Inflammatory macrophage treated with lipopolysaccharide for 4 hours (primary cell): ENCODE measurements around the gene IQCM.

ENCODE experiments used
- DNase-seq: peaks from one replicate; pipeline ENCODE4 v3.0.0-alpha.2; 2020

Gene IQCM

DNA sequence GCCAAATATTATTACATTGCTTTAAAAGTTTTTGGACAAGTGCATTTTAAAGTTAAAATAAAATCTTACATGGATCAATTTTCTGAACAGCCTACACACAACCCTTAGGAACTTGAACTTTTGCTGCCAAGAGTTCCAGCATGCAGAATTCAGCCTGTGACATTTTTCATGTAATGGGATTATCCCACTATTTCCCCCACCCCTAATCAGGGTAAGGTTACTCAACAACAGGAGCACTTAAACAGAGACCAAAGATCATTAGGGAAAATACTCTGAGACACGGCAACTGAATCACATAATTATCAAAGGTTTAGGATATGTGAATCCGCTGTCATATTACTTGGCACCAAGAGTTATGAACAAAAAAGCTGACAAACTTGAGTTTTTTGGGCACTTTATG is 47.2 kb downstream of the IQCM start:
- no peak for DNase-seq

DNA sequence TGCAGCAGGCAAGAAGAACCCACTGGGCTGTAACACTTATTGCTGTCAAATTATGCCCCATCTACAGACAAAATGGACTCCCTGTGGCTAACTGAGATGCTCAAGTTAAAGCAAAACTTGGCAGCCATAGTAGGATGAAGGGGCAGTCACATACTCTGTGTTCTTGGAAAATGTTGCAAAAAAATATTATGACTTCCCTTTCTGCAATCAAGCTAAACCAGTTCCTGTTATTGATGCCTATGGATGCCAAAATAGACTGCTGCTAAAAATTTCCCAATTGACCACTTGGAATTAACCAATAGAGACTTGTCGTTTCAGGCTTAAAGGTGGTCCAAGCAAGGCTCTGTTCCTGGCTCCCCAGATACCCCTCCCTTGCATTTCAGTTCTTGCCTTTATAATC is 49.5 kb downstream of the IQCM start:
- DNase-seq, result peak; percentile 5

DNA sequence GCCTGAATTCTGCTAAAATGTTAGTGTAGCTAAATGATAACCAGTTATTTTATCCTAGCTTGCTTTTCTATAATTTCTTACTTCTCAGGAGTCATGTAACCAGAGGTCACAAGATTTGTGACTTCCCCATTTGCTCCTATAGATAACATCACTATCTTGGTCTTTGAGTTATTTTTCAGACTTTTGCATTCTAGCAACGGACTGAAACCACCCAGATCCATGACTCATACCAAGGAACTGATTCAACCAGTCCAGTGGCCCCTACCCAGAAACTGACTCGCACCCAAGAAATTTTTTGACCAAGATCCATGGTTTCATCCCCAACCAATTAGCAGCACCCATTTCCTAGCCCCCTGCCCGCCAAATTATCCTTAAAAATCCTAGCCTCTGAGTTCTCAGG is 50.0 kb downstream of the IQCM start:
- DNase-seq, result no peak

DNA sequence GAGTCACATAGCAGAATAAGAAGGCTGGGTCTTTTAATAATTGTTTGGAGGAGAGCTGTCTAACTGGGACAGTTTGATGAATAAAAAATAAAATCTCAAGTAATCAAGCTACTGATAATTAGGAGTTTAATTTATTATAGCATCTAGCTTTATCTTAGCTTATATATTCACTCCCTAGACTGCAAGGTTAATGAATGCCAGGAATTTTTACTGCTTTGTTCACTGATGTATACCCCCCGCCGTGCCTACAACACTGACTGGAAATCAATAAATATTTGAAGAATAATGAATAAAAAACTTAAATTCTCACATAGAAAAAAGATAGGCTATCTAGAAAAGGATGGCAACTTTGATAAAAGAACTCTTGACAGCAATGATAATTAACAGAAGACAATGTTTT is 59.7 kb downstream of the IQCM start:
- no peak for DNase-seq

DNA sequence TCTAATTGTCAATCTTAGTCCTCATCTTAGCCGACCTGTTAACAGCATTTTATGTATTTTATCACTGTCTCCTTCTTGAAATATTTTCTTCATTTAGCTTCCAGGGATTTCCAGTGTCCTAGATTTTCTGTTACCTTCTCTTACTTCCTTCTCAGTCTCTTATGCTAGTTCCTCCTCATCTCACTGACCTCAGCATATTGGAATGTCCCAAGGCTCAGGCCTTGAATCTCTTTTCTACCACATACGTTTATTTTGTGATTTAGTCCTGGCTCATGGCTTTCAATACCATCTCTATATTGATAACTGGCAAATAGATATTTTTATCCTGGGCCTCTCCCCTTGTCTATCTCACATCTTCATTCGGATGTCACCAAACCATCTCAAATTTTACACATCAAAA is 61.1 kb downstream of the IQCM start:
- DNase-seq, result no peak

DNA sequence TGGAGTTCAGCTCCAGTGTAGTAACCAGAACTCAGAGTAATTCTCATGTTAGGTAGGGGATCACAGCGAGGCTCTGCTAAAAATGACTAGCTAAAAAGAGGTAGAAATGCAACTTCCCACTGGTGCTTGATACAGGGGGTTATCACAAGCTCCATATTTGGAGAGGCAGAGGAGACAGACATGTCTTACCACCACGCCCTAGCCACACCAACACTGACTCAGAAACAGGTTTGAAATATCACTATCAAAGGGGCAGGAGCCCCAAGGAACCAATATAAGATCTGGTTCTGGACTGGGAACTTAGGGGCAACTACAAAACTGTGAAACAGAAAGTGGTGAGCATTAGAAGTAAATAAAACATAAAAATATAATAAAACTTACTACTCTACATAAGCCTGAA is 62.9 kb downstream of the IQCM start:
- no peak for DNase-seq

DNA sequence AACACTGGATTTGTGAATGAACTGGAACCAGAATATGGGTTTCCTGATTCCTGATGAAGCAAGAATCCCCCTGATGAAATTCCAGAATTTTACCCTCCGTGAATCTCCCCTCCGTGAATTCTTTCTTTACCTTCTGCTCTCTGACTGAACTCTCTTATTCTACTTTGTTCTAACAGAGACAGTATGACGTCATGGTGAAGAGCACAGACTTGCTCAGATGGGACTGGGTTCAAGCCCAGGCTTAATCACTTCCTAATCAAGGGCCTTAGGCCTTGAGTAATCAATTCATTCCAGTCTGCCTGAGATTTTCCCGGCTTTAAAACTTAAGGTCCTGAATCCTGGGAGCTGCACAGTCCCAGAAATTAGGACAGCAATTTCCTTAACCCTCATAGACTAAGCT is 64.5 kb downstream of the IQCM start:
- DNase-seq, result no peak

DNA sequence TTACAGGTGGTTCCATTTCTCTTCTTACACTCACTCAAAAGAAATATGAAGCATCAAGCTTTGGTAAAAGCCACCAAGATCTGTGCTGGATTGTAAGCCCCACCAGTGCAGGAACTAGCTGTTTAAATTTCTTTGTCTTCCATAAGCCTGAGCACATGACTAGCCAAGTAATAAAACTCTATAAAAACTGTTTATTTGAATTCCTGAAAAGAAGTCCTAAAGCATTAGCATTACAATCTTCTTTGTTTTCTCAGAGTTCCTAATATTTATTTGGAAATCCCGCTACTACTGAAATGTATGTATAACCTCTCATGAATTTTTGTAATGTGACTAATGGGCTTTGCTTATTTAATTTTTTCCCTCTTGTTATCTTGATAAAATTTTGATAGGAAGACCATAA is 65.9 kb downstream of the IQCM start:
- no peak for DNase-seq

DNA sequence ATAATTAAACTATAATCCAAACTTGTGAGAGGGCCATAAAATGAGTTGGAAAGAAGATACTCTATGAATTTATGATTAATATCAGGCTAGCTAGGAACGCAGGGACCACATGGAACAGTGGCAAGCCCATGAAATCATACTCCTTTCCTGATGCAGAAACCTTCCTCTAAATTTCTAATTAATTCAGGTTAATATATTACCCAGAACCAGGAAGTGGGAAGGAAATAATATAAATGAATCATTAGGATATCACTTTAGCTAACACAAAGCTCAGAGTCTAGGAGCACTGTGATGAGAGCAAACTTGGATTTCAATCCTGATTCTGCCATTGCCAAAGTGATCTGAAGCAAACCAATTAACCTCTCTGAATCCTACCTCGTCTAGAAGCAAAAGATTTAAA is 68.0 kb downstream of the IQCM start:
- DNase-seq, result no peak

DNA sequence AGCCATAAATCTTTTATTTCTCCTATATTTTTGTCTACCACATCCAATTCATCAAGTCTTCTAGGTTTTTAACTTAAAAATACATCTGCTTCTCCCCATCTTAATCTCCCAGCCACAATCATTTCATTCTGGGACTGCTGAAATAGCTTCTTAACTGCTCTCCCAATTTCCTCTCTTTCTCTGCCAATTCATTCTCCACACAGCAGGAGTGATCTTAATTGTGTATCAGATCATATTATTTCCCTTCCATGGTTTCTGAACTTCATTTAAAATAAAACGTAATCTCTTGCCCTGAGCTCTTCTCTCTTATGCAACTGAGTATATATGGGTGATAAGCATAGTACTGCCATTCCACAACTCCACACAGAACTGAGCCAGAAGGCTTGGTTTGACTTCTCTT is 69.4 kb downstream of the IQCM start:
- no peak for DNase-seq

DNA sequence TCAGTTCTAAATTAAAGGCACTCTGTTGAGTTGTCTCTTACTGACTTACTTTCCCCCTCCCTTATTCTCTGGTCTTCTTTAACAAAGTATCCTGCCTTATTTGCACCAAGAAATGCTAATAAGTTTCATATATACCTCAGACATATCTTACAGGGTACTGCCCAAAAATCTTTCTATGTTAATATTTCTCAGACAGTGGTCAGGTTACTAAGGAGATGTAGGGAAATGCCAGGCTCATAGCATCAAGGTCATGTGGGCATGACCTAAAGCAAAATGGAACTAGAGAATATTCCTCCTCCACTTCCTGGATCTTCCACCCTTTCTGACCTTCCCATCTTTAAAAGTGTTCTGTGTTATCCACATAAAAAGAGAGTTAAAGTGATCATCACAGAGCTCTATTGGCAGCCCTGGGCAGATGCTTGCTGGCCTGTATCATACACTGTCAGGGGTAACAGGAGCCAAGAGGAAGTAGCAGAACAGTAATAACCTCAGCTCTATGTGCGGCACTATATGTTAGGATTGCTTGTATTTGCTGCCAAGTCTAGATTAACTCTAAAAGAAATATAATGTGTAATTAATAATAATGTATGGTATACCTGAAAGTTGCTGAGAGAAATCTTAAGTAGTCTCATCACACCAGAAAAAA is 74.3 kb downstream of the IQCM start:
- DNase-seq, result no peak

DNA sequence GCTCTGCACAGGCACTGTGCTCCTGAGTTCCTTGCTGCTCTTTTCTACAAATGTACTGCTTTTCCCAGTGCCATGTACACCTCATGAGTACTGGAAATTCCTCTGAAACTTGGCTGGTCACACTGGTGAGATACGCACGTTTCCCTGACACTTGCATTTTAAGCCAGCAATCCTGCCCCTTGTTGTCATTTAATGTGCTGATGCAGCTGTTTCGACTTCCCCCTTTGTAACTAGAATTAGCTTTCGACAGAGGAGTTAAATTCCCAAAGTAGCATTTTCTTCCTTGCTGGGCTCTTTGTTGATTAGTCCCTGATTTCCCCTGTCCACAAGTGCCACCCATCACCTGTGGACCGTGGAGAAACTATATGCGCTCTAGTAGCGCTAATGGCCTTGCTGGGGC is 77.5 kb downstream of the IQCM start:
- no peak for DNase-seq

DNA sequence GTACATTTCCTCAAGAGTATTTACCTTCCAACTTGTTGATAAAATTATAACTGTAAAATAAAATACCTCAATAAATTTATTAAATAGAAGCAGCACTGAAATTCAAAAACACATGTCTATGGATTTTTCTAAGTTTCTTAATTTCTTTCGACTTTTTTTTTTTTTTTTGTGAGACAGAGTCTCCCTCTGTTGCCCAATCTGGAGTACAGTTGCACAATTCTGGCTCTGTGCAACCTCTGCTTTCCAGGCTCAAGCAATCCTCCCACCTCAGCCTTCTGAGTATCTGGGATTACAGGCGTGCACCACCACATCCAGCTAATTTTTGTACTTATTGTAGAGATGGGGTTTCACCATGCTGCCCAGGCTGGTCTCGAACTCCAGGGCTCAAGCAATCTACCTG is 79.8 kb downstream of the IQCM start:
- DNase-seq, result no peak

DNA sequence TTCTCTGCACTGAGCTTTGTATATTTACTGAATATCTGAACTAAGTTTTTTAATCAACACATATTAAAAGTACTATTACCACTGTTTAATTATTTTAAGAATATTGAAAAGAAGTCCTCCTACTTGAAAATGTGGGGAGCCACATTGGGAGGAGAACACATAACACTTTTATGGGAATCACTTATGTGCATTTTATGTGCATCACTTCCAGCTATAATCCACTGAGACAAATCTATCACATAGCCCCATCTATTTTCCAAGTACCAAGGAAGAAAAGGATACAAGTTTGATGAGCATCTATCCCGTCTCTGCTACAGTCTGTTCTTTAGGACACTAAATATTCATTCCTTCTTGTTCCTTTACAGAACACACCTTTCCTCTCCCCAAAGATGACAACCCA is 87.2 kb downstream of the IQCM start:
- DNase-seq, result no peak

DNA sequence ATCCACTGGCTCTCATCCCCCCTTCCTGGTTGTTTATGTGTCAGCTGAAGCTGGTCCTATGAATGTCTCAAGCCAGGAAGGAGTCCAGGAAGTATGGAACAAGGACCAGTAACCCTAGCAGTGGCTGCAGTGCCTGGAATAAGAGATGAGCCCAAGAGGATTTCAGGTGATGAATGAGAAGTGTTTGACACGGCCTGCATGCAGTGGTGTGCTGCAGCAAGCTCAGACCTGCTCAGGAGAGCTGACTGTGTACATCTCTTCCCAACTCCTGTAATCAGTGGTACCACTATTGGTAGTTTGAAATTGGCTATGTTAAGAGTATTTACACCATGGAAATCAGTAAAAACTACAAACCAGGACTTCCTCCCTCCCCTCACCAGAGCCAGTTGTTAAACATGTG is 88.0 kb downstream of the IQCM start:
- DNase-seq, result no peak

DNA sequence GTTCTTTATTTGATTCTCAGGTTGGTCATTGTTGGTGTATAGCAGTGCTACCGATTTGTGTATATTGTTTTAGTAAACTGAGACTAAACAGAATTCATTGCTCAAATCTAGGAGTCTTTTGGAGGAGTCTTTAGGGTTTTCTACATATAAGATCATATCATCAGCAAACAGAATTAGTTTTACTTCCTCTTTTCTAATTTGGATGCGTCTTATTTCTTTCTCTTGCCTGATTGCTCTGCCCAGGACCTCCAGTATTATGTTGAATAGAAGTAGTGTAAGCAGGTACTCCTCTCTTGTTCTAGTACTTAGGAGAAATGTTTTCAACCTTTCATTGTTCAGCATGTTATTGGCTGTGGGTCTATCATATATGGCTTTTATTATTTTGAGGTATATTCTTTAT is 92.6 kb downstream of the IQCM start:
- DNase-seq, result no peak

DNA sequence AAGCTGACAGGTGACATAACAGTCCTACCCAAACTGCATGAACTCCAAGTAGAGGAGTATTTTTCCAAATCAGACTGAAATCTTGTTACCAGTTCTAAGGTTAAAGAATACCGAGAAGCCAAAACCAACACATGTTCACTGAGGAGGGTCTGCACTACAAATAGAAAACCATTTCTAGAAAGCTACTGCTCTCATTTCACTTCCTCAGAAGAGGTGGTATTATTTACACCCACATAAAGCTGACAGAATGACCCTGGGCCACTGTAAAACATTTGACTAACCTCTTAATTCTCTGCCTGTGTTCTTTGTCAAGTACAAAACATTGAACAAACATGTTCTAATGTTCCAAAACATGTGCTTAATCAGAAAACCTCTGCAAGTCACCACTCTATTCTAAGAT is 95.8 kb downstream of the IQCM start:
- no peak for DNase-seq

DNA sequence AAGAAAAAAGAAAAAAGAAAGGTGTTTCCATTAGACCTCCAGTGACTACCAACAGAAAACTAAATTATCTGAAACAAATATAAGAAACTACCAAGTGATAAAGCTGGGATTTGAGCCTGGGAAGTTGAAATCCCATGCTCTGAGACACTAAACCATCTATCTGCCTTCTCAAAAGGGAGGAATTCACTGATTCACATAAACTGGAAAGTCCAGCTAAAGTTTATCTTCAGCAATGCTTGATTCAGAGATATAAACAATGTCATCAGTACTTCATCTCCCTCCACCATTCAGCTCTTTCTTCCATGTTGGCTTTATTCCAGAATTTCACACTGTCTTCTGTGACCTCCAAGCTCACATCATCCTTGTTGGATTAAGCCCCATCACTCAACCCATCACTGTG is 96.3 kb downstream of the IQCM start:
- DNase-seq, result no peak

DNA sequence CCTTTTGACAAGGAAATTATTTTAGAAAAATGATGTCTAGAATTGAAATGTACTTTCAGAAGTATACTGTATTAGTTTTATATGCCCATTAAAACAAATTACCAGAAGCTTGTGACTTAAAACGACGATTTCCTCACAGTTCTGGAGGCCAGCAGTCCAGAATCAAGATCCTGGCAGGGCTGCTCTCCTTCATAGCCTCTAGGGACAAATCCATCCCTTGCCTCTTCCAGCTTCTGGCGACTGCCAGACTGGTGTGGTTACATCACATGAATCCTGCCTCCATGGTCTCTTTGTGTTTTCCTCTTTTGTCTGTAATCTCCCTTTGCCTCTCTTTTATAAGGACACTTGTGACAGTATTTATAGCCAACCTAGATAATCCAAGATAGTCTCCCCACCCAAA is 97.1 kb downstream of the IQCM start:
- DNase-seq, result no peak

DNA sequence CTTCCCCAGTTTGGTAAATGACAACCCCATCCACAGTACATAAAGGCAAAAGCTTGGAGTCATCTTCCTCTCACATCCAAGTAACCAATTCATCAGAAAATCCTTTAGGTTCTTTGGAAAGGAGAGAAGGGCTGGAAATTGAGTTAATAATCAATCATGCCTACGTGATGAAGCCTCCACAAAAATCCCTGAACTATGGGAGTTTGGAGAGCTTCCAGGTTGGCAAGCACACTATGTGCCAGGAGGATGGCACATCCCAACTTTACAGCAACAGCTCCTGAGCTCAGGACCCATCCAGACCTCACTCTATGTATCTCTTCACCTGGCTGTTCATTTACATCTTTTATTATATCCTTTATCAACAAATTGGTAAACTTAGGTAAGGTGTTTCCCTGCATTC is 98.9 kb downstream of the IQCM start:
- no peak for DNase-seq

DNA sequence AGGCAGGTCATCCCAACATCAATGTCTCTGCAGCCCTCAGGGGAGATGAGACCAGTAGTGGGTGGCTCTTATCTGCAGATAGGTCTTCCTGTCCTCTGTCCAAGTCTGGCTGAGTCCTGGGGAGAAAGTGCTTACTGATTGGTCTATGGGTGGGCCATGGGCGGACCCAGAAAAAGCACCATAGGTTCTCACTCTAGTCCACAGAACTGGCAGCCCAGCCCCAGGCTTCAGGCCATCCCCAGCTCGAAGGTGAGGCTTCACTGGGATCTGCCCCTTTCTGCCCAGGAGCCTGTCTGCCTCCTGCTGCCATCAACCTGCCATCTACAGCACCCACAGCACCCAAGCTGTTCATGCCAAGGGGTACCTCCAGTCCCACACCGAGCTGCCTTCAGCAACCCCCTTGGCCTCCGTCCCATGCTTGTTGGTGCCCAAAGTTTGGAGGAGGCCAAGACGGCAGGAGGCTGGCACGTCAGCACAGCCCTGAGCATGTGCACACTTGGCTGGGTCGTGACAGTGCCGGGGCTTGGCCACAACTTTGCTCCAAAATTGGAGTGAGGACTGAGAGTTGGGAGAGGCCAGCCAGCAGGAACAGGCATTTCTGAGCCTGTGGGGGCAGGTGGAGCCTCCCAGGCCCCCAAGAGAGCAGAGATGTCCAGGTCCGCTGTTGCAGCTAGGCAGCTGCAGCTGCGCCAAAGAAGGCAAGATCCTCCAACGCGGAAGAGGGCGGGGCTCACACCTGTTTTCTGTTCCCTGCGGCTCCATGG is 99.6 kb downstream of the IQCM start:
- DNase-seq, result no peak

DNA sequence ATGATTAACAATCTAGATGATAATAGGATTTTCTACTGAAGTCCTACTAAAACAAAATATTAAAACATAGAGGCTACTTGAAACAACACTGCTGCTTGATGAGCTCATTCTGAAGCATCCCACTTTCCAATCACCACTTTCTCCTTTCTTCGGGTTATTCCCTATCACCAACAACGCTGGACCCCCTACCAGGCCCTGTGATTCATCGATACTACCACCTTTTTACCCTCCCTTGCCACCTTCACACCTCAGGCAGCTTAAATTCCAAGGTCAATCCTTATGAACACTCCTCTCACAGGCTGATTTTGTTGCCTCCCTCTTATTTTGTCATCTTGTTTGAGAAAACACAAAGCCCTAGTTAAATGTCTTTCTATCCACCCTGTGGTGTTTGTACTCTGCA is 102.6 kb downstream of the IQCM start:
- DNase-seq, result no peak

DNA sequence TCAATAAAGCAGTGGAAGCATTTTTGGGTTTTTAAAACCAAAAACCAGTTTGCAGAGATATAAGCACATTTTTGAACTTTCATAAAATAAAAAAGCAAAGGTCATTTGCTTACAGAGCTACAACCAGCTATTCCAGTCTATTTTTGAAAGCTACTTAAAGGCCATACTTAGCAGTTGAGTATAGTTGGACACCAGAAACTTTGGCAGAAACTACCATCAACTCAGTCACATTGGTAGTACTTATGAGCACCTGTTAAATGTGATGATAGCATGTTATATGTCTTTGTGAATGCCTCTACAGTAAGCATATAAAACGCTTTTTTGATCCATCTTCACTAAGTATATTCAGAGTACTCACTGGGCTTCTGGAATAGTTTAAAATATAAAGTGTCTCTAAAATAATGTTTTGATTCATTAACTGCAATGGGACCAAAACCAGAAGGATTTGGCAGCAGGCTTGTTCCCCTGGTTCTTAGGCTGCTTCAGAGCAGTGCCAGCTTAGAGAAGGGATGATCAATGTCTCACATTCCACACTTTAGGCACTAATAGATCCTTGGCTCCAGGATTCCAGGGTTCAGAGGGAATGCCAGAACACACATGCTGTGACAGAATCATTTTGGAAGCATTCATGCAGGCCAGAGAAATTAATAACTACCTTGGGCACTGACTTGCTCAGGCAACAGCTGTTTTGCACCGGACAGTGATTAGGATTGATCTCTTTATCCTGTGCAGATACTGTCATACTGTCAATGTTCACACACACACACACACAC is 103.9 kb downstream of the IQCM start:
- DNase-seq, result no peak

DNA sequence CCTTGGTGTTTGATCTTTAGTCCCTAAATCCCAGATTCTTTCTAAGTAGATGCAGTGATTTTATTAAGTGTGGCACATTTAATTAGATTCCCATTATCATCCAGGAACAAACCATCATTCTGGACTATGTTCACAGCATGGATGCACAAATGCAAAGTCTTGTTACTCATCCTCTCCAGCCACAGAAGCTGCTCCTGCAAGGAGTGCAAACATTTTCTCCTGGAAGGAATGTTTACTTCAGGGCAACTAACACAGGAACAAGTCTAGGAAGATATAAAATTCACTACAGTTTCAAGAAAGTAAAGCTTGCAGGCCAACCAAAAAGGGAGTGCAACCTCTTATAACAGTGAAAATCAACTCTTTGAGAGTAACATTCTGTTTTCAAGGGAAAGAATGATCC is 106.0 kb downstream of the IQCM start:
- DNase-seq, result no peak
